OCI-LY3 (cell line): ENCODE results near the gene MYADM.

Source experiments
- EZH2phosphoT487 ChIP-seq: fragments of 200-600 bp; shearing (Covaris generic); IDR thresholded peaks from 2 replicates; pipeline ENCODE4 v1.6.1; 2018; ENCODE audit warnings: antibody characterized with exemption, mixed run types, low read depth
- TF ChIP-seq, protein P1 (sequence below): fragments of 200-600, 300-600 bp; sonication (generic); IDR thresholded peaks from 2 replicates; pipeline ENCODE4 v1.5.1; 2014; ENCODE audit warnings: antibody characterized with exemption, low read length, low read depth

DNA sequence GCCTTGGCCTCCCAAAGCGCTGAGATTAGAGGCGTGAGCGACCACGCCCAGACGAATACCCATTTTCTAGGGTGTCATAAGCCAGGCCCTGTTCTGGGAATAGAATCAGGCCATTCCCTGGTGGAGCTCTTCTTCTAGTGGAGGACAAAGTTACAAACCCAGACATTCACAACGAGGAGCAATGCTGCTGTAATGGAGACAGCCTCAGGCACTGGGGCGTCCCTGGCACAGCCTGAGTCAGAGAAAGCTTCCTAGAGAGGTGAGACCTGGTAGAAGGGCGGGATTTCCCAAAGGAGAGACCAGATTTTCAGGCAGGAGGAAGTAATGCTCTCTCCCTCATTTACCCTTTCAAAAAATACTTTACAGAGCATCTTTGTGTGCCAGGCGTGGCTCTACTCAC, 27.0 kb downstream of the MYADM start:
- TF ChIP-seq, protein P1, sequence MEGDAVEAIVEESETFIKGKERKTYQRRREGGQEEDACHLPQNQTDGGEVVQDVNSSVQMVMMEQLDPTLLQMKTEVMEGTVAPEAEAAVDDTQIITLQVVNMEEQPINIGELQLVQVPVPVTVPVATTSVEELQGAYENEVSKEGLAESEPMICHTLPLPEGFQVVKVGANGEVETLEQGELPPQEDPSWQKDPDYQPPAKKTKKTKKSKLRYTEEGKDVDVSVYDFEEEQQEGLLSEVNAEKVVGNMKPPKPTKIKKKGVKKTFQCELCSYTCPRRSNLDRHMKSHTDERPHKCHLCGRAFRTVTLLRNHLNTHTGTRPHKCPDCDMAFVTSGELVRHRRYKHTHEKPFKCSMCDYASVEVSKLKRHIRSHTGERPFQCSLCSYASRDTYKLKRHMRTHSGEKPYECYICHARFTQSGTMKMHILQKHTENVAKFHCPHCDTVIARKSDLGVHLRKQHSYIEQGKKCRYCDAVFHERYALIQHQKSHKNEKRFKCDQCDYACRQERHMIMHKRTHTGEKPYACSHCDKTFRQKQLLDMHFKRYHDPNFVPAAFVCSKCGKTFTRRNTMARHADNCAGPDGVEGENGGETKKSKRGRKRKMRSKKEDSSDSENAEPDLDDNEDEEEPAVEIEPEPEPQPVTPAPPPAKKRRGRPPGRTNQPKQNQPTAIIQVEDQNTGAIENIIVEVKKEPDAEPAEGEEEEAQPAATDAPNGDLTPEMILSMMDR, result no peak
- no peak for TF ChIP-seq EZH2phosphoT487
